Stimulated activated naive B cell treated with anti-CD40 and anti-IgM and Interleukin-4, amounts not matched to agents 10 μg/mL and 1 μg/mL and 100 μg/mL, for 72 hours (primary cell): ENCODE results near the gene CIAO2B.
A peak's percentile ranks its signal among the peaks of the same experiment; 100 is the strongest.

Experiments
- ATAC-seq, 2 donors: fragments of 150-1000 bp; cut with Tn5 transposase; replicated peaks; 2 replicates each; pipeline ENCODE4 v1.10.0; 2021; ENCODE audit warnings: moderate library complexity in 1 of 2
- DNase-seq: peaks from one replicate; pipeline ENCODE4 v3.0.0; 2021
- H3K27ac Mint-ChIP-seq: one replicate; pipeline ENCODE4 v1.8.0; 2022; ENCODE audit warnings: mild to moderate bottlenecking, mixed read lengths
- H3K27me3 Mint-ChIP-seq, 2 donors: one replicate each; pipeline ENCODE4 v1.8.0; 2022; ENCODE audit warnings: mixed read lengths in 2 of 2
- H3K36me3 Mint-ChIP-seq, 2 donors: one replicate each; pipeline ENCODE4 v1.8.0; 2022; ENCODE audit warnings: mixed read lengths in 2 of 2, mild to moderate bottlenecking in 1 of 2
- H3K4me1 Mint-ChIP-seq, 2 donors: one replicate each; pipeline ENCODE4 v1.8.0; 2022; ENCODE audit warnings: mixed read lengths in 2 of 2, mild to moderate bottlenecking in 1 of 2
- H3K4me3 Mint-ChIP-seq, 2 donors: one replicate each; pipeline ENCODE4 v1.8.0; 2022; ENCODE audit warnings: mild to moderate bottlenecking in 2 of 2, mixed read lengths in 2 of 2, moderate library complexity in 1 of 2
- H3K9me3 Mint-ChIP-seq, 2 donors: one replicate each; pipeline ENCODE4 v1.8.0; 2022; ENCODE audit warnings: mixed read lengths in 2 of 2, mild to moderate bottlenecking in 1 of 2

CIAO2B gene

DNA sequence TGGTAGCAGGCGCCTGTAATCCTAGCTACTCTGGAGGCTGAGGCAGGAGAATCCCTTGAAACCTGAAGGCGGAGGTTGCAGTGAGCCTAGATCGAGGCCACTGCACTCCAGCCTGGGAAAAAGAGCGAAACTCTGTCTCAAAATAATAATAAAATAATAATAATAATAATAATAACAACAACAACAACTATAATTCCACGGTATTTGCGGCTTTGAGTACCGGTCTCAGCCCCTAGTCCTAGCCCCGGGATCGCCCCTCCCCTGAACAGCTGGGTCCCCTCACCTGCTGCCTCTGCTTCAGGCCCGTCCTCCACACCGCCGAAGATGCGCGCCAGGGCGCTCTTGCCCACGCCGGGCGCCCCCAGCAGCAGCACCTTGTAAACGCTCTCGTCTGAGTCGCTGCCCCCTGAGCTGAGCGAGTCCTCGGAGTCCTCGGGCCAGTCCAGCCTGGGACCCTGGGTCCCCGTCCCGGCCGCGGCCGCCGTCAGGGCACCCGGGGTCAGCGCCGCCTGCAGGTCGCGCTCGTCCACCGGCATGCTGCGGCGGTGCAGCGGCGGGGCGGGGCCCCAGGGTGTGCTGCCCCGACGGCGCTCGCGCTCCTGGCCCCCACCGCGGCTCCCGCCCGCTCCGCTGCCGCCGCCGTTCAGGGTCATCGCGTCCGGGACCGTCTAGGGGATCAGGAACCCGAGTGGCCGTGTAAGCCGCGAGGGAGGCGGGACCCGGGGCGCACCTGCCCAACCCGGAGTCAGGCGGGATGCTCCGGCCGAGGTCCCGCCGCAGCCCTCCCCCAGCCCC, 9.5 kb downstream of the CIAO2B start:
- peak; percentile 49 to 74 for ATAC-seq
- Mint-ChIP-seq H3K27ac (no peak overlapping the region), H3K4me3 (peak overlapping the region; percentile 77 to 78), H3K36me3 (peaks cover 2 to 11% of the 10 kb centered on the region in 2 donors), H3K4me1 (peaks cover 28 to 43% of the 10 kb centered on the region in 2 donors), H3K9me3 (no peaks in the 10 kb centered on the region), H3K27me3 (peaks cover 32 to 46% of the 10 kb centered on the region in 2 donors)
- DNase-seq = no peak

- no peak for ATAC-seq
- peaks cover 28 to 43% of the 10 kb centered on the region in 2 donors for H3K4me1 Mint-ChIP-seq
- peaks cover 2 to 9% of the 10 kb centered on the region in 2 donors for H3K36me3 Mint-ChIP-seq
- no peak for DNase-seq
- no peak overlapping the region for H3K27ac Mint-ChIP-seq
- H3K9me3 Mint-ChIP-seq = no peaks in the 10 kb centered on the region
- peaks cover 36 to 54% of the 10 kb centered on the region in 2 donors for H3K27me3 Mint-ChIP-seq
- no peak overlapping the region for H3K4me3 Mint-ChIP-seq
Measured at GRCh38 chr16:66923866-66924265, 10.3 kb downstream of the CIAO2B start.

DNA sequence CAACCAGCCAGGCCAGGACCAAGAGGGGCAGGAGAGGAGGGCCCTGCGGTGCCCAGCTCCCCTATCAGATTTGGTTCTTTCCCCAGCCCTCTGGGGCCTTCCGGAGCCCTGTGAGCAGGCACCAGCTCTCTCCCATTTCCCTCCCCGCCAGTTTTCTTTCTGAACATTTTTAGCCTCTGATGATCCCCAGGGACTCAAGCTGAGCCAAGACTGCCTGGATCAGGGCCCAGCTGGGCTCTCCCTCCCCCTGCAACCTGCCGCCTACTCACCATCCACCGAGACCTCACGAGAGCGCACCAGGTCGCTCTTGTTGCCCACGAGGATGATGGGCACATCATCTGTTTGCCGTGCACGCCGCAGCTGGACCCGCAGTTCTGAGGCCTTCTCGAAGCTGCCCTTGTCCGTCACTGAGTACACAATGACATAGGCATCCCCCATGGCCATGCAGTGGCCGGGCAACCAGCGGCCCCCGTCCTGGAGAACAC, 10.9 kb downstream of the CIAO2B start:
- Mint-ChIP-seq H3K27ac (no peak overlapping the region), H3K9me3 (no peaks in the 10 kb centered on the region), H3K27me3 (peaks cover 37 to 55% of the 10 kb centered on the region in 2 donors), H3K4me3 (peak overlapping the region in 1 of 2 donors; percentile 2), H3K36me3 (peaks cover 2 to 7% of the 10 kb centered on the region in 2 donors), H3K4me1 (peaks cover 28 to 43% of the 10 kb centered on the region in 2 donors)
- DNase-seq (no peak), ATAC-seq (peak in 1 of 2 donors; percentile 38)

GRCh38 chr16:66921729-66922450, 12.3 kb downstream of the CIAO2B start:
- DNase-seq (no peak), ATAC-seq (no peak)
- Mint-ChIP-seq H3K36me3 (no peaks in the 10 kb centered on the region), H3K27me3 (peaks cover 40 to 59% of the 10 kb centered on the region in 2 donors), H3K4me1 (peaks cover 23 to 33% of the 10 kb centered on the region in 2 donors), H3K9me3 (no peaks in the 10 kb centered on the region), H3K4me3 (no peak overlapping the region), H3K27ac (no peak overlapping the region)

- Mint-ChIP-seq H3K27me3 (peaks cover 40 to 59% of the 10 kb centered on the region in 2 donors), H3K36me3 (no peaks in the 10 kb centered on the region), H3K4me1 (peaks cover 20 to 28% of the 10 kb centered on the region in 2 donors), H3K4me3 (no peak overlapping the region), H3K9me3 (no peaks in the 10 kb centered on the region), H3K27ac (no peak overlapping the region)
- DNase-seq (no peak), ATAC-seq (no peak)
Measured at GRCh38 chr16:66920924-66921680, 13.1 kb downstream of the CIAO2B start.

DNA sequence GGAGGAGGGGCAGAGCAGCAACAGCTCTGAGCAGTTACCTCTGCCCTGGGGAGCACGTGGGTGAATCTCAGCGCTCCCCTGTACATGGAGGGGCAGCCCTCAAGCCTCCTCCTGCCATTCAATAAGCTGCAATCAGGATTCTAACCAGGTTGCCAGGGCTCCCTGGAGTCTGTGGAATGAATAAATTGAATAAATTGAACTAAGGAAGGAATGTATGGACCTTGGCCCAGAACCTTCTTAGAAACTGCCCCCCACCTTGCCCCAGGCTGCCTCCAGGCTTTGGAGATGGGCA, 14.0 kb downstream of the CIAO2B start:
- Mint-ChIP-seq H3K9me3 (no peaks in the 10 kb centered on the region), H3K4me1 (peaks cover 14 to 20% of the 10 kb centered on the region in 2 donors), H3K27me3 (peaks cover 32 to 56% of the 10 kb centered on the region in 2 donors), H3K27ac (no peak overlapping the region), H3K36me3 (no peaks in the 10 kb centered on the region), H3K4me3 (no peak overlapping the region)
- ATAC-seq (no peak), DNase-seq (no peak)

DNA sequence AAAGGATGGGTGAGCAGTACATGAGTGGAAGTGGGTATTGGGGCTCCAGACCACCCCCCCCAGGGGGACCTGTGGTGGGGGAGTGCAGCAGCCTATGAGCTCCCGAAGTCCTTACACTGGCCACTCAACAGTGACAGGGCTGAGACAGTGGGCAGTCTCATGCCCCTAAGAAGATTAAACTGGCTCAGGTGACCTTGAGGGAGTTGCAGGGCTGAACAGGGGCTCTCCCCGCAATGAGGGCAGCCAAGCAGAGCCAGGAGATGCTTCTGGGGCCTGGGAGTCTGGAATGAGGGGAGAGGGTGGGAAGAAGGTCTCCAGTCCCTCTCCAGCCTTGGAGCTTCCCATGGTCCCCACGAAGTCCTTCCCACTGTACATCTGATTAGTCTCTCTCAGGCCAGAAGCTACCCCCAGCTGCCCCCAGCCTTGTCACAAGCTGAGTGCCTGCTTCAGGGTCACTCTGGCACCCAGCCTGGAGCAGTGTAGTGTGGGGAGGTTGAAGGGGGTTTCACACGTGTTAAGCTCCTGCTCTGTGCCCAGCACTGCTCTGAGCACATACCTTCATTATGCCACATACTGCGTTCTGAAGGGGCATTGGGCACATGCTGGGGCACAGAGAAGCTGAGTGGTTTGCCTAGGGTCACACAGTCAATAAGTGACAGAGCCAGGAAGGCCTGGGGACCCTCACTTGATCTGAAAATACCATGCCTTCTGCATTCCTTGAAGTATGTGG, 14.5 kb downstream of the CIAO2B start:
- H3K4me3 Mint-ChIP-seq = no peak overlapping the region
- no peak for ATAC-seq
- no peak for DNase-seq
- H3K9me3 Mint-ChIP-seq = no peaks in the 10 kb centered on the region
- peaks cover 31 to 58% of the 10 kb centered on the region in 2 donors for H3K27me3 Mint-ChIP-seq
- peaks cover 13 to 17% of the 10 kb centered on the region in 2 donors for H3K4me1 Mint-ChIP-seq
- no peaks in the 10 kb centered on the region for H3K36me3 Mint-ChIP-seq
- H3K27ac Mint-ChIP-seq = no peak overlapping the region

DNA sequence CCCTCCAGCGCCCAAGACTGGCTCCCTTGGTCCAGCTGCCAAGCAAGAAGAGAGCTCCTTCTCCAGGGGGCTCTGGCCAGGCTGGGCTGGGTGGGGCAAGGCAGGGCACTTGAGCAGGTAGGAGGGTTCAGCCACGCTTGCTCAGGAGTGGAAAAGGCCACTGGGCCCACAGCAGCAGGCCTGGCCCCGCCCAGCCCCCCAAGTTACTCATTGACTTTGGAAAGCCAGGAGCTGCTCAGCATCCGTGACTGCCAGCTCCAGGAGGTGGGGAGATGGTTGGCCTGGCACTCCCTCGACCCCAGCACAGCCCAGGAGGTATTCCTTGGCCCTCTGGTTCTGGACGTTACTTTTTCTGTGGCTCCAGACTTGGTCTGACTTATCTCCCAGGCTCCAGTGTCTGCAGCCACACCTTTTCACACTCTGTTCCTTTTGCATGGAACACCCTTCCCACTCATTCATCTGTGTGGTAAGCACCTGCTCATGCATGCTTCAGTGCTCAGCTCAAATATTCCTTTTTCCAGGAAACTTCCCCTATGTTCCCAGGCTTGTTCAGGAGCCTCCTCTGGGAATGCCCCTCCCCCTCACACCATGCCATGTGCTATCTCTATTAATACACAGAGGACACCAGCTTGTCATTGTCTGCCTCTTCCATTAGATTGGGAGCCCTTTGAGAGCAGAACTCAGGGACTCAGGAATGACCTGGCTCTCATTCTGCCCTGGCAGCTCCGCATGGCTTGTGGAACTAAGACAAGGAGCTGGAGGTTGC, 15.2 kb downstream of the CIAO2B start, which contains the start of gene CDH16:
Gene CDH16, minus strand, starts transcription at position 83 of the 766 bp plus-strand sequence. CDS start 820 bp downstream, outside the sequence.
- Mint-ChIP-seq H3K36me3 (no peaks in the 10 kb centered on the region), H3K27ac (no peak within 1 kb of the TSS), H3K27me3 (peaks cover 33 to 51% of the 10 kb centered on the region in 2 donors), H3K4me1 (peaks cover 11 to 12% of the 10 kb centered on the region in 2 donors), H3K9me3 (no peaks in the 10 kb centered on the region), H3K4me3 (peak within 1 kb of the TSS in 1 of 2 donors; percentile 14)
- ATAC-seq (no peak), DNase-seq (no peak)

DNA sequence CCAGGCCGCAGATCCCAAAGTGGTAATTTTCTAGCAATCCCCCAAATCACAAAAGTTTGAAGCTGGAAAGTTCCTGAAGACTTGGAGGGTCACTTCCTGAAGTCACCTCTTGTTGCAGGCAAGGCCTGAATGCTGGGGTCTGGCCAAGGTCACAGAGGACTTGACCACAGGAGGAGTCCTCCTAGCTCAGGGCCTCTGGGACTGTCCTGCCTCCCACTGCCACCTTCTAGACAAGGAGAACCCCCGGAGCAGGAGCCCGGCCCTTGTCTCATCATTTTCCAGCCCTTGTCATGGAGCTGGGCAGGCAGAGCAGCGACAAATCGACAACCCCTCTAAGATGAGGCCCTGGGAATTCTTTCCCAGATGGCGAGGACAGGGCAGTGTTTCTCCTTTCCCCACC, 15.8 kb downstream of the CIAO2B start:
- ATAC-seq (no peak), DNase-seq (no peak)
- Mint-ChIP-seq H3K9me3 (no peaks in the 10 kb centered on the region), H3K27me3 (peaks cover 26 to 45% of the 10 kb centered on the region in 2 donors), H3K36me3 (no peaks in the 10 kb centered on the region), H3K4me3 (peak overlapping the region in 1 of 2 donors; percentile 14), H3K4me1 (peaks cover 4 to 5% of the 10 kb centered on the region in 2 donors), H3K27ac (no peak overlapping the region)

DNA sequence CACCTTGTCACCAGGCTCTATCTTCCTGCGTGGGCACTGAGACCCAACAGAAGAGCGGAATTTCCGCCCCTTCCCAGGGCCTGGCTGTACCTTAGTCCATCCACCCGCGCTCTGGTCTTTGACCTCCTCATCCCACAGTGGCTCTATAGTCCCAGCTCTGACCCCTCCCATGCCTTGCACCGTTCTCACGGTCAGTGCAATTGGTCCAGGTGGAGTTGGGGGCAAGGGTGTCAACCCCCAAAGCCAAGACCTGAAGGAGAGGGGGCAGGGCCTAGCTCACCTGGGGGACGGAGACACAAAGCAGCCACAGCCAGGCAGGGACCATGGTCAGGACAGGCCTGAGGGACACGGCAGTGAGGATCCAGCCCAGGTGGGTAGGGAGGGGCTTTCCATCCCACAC, 16.5 kb downstream of the CIAO2B start:
- Mint-ChIP-seq H3K4me3 (no peak overlapping the region), H3K9me3 (no peaks in the 10 kb centered on the region), H3K4me1 (no peaks in the 10 kb centered on the region), H3K27ac (no peak overlapping the region), H3K36me3 (no peaks in the 10 kb centered on the region), H3K27me3 (peaks cover 21 to 39% of the 10 kb centered on the region in 2 donors)
- ATAC-seq (no peak), DNase-seq (no peak)

- ATAC-seq = no peak
- Mint-ChIP-seq H3K4me1 (no peaks in the 10 kb centered on the region), H3K4me3 (no peak overlapping the region), H3K27me3 (peaks cover 22 to 46% of the 10 kb centered on the region in 2 donors), H3K36me3 (no peaks in the 10 kb centered on the region), H3K27ac (no peak overlapping the region), H3K9me3 (no peaks in the 10 kb centered on the region)
- no peak for DNase-seq
Measured at GRCh38 chr16:66916518-66916917, 17.7 kb downstream of the CIAO2B start.

GRCh38 chr16:66915041-66915440, 19.2 kb downstream of the CIAO2B start:
- no peaks in the 10 kb centered on the region for H3K4me1 Mint-ChIP-seq
- DNase-seq (no peak), ATAC-seq (no peak)
- no peaks in the 10 kb centered on the region for H3K9me3 Mint-ChIP-seq
- peaks cover 20 to 40% of the 10 kb centered on the region in 2 donors for H3K27me3 Mint-ChIP-seq
- no peak overlapping the region for H3K27ac Mint-ChIP-seq
- no peak overlapping the region for H3K4me3 Mint-ChIP-seq
- H3K36me3 Mint-ChIP-seq = no peaks in the 10 kb centered on the region

- H3K27ac Mint-ChIP-seq = no peak overlapping the region
- H3K4me3 Mint-ChIP-seq = no peak overlapping the region
- H3K4me1 Mint-ChIP-seq = no peaks in the 10 kb centered on the region
- no peaks in the 10 kb centered on the region for H3K9me3 Mint-ChIP-seq
- H3K36me3 Mint-ChIP-seq = no peaks in the 10 kb centered on the region
- DNase-seq = no peak
- H3K27me3 Mint-ChIP-seq = peaks cover 25 to 38% of the 10 kb centered on the region in 2 donors
- ATAC-seq = no peak
Measured at GRCh38 chr16:66914541-66914940, 19.7 kb downstream of the CIAO2B start.
